HG02973 (cell line): Measurements from ENCODE around the gene ETS1.

Experiments
- ATAC-seq: cut with Tn5 transposase; IDR thresholded peaks from one replicate; pipeline ENCODE4 v1.9.1; 2021; ENCODE audit warnings: moderate library complexity; ENCODE audit not compliant: unreplicated experiment

ETS1 gene

GRCh38 chr11:128506999-128507611 is 80.3 kb downstream of the ETS1 start:
- no peak for ATAC-seq

DNA sequence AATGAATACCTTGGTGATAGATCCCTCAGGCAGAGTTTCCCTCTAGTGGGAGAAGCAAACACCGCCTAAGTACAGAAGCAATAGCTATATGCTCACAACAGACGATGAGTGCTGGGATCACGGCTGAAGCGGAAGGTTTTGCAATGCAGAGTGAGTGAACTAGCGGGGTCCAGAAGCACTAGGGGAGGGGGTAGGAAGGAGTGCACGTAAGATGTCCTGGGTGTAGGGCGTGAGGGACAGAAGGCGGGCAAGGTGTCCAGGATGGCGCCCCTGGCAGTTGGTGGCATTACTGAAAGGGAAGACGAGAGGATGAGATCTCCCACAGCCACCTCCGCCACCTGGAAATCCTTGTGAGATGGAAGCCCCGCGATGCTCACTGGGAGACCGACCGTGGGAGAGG is 81.0 kb downstream of the ETS1 start:
- ATAC-seq, result no peak

DNA sequence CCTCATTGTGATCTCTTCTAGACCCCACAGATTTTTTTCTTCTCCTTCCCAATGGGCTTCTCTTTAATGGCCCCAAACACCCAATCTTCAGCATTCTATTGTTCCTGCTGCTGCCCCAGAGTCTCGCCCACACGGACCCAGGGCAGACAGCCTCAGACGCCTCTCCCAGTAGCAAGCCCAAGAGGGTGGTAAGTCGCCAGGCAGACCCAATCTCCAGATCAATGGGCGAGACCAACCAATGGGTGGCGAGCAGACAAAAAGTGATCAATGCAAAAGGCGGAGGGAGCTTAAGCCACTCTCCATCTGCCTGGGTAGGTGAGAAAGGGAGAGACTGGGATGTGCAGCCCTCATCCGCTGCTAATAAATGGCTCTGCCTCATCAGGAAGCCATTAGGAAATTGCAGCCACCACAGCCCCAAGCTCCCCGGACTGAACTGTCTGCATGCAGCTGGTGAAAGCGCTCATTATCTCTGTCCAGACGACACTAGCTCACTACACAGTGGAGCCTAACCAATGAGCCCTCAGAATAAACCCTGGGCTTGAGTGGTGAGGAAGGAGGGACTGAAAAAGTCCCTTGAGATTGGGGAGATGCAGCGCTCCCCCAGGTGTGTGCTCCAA is 81.8 kb downstream of the ETS1 start:
- no peak for ATAC-seq

DNA sequence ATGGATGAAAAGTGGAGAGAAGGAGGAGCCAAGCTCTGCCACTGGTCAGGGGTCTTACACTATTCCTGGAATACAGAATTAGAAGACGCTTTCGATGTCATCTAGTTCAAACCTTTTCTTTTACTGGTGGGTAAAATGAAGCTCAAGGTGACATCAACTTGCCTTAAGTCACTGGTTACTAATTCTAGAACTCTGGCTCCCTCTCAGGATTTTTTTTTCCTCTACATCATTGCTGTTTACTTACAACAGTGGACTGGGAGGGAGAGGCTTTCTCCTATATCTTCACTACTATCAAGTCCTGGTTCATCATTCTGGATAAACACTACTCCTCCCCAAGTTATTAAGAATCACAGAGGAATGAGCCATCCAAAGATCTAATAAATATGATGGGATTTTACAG is 82.9 kb downstream of the ETS1 start:
- no peak for ATAC-seq

DNA sequence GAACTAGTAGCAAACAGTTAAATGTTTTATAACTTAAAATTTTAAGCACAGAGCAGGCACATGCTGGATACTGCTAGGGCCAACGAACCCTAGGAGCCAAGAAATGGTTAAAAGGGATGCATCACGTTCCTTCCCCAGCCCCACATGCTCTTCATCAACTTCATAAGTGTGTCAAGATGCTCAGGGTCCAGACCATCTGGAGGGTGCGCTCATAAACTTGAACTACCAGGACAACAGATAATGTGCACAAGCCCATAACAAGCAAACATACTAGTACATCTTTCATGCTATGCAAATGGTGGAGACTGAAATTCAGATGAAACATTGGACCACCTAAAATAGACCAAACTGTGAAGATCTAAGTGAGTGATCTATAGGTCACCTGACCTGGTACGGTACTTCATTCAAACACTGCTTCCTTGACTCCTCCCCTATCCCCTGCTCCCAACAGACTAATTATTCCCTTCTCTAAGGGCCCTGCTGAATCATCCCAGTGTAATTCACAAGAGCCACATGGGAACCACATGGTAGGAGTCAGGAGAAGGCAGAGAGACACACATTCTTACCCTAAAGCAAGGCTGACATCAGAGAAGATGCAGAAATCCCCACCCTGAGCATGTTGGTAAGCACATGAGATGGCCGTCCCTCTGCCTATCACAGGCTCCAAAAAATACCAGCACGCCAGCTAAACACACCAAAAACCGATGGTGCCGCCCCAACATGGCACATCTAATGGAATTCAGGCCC is 83.9 kb downstream of the ETS1 start:
- ATAC-seq, result no peak

- ATAC-seq, result no peak
Observed at GRCh38 chr11:128502726-128503125, 84.6 kb downstream of the ETS1 start.

DNA sequence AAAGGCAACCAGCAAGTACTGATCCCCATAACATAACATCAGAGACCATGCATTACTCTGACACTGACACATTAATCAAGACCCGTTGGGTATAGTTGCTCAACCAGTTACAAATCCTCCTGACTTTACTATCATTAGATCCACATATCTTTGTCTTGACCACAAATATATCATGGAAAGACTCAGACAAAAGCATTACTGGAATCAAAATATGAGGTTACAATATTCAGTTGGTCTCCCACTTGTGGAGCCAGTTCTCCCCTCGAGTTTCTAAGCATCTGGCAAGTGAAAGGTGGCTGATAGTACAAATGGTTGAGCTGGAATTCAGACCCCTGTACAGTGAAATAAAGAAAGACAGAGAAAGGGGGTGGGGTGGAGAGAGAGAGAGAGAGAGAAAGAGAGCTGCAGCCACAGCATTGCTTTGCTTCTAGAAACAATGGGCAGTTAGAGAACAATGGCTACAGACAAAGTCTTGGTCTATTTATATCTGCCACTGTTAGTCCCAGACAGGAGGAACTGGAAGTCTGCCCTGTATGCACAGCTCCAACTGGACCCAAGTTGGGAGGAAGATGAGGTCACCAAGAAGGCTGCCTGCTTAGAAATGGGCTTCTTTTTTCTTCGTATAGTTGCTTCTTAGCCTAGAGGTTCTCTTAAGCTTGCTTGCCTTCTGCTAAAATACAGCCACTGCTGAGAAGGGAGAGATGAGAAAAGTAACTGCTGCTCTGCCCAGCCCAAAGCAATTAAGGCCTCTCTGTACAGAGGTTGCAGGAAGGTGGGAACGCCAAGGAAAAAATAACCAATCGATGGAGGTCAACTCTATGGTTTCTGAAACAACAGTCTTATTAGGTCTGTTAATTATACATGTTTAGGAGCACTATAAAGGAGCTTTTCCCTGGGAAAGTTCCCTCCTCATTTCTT is 85.5 kb downstream of the ETS1 start:
- no peak for ATAC-seq

DNA sequence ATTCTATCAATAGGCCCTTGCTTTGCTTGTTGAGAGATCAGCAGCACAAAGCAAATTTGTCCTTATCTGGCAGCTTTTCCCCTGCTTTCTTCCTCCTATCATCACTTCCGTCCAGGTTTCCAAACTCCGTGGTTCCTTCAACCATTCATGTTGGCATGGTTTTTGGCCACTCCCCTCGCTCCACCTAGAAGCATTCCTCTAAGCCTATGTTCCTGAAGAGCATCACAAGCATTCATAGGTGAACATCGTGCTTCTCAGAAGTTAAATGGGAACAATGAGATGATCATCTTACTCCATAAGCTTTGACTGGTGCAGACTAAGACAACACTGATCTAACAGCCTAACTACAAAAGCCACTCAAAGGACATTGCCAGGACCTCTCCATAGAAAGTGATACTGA is 86.3 kb downstream of the ETS1 start:
- ATAC-seq, result no peak

GRCh38 chr11:128500493-128500892 is 86.9 kb downstream of the ETS1 start:
- ATAC-seq, result no peak

- no peak for ATAC-seq
Observed at GRCh38 chr11:128499613-128500253, 87.6 kb downstream of the ETS1 start.

DNA sequence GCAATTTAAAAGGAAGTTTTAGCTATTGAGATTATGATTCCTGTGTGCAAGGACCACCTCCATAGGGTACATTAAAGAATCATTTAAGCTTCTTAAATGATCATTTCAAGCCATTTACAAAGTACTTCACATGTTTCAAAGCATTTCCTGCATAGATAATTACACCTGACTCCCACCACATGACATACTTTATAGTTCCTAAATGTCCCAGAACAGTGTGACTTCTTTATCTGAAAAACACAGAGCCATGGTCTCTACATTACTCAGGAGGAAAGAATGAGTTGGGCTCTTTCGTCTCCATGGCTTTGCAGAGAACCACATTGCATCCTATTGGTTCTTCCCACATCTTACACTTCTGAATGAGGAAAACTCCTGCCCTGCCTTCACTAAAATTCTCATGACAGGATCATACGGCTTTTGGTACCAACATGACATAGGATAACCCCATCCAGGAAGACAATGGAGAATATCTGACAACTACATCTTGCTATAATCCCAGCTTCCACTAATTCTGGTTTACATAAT is 88.6 kb downstream of the ETS1 start:
- no peak for ATAC-seq

GRCh38 chr11:128497776-128498095 is 89.6 kb downstream of the ETS1 start:
- no peak for ATAC-seq

DNA sequence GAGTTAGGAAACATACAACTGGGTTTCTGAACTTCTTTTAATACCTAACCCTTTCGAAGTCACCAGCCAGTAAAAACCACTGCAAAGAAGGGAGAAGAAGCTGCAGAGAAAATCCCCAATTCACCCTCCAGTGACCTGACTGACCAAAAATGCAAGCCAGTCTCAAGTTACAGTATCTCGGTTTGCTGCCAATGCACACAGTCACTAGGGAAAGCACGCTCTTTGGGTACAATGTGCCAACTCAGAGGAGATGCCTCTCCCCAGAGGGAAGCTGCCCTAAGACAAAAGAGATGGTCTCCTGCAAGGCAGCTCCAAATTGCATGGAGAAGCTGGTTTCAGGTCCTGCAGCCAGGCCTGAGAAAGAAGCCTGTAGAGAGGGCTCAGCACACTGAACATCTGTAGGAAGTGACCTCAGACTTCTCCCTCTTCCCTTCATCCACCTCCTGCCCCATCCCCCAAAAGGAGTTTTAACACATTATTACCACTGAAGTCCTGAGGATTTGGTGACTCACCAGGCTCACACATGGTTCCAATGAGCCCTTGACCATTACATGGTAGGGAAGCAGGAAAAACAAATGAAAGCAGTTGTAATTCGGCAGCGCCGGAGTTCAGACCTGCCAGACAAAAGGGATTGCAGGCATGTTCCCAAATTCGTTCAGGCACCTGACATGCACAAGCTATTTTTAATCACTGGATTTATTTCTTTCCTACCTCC is 90.1 kb downstream of the ETS1 start:
- peak; percentile 62 for ATAC-seq

- peak; percentile 33 for ATAC-seq
Observed at GRCh38 chr11:128496692-128497060, 90.7 kb downstream of the ETS1 start.

- ATAC-seq, result peak; percentile 0
Observed at GRCh38 chr11:128496249-128496648, 91.1 kb downstream of the ETS1 start.

DNA sequence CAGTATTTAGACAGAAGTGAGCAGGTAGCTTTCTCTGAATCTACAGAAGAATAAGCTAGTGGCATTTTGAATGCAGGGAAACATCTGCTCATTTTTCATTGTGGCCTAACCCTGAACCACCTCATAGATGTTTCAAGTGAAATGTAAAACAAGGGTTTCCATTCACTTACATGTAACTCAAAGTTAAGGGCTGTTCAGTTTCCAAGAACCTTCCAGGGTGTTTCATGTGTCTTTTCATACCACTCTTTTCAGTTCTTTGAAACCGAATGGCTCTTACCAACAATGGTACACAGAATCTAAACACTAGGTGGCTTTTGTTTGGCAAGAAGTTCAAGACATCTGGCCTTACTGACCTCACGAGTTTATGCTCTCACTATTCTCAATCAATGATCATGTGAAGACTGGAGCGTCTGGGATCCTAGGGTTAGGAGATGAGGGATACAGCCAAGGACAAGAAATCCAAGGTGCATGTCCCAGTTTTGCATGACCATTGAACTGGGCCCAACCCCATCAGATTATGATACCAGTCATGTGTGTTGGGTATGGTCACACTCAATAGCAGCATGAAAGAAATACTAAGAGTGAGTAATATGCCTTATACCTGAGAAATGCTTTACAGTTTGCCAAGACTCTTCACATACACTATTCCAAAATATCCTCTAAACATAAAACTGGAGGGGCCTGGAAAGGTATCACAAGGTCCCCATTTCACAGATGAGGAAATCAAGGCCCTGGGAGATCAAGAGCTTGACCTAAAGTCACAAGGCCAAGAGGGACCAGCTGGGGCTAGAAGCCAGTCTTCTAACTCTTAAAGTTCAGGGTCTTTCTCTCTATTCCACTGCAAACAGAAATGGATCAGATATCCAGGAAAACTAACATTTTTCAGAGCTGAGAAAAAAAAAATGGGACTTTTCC is 92.7 kb downstream of the ETS1 start:
- ATAC-seq, result no peak

DNA sequence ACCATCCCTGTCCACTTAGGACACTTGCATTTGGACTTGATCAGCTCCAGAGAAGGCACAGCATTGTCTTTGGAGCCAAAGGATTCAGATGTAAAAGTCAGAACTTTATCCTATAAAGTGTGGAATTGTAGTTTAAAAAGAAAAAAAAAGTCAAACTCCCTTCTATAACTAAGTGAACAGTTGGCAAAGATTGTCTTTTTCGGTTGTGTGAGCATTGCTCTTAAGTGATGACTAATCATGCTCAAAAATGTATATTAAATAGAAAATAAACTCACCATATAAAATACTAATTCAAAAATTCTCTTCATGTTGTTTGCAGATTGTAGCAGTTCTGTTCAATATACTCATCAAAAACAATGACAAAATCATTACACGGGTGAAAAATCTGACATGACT is 93.8 kb downstream of the ETS1 start:
- ATAC-seq, result no peak

GRCh38 chr11:128492903-128493569 is 94.3 kb downstream of the ETS1 start:
- ATAC-seq, result no peak

DNA sequence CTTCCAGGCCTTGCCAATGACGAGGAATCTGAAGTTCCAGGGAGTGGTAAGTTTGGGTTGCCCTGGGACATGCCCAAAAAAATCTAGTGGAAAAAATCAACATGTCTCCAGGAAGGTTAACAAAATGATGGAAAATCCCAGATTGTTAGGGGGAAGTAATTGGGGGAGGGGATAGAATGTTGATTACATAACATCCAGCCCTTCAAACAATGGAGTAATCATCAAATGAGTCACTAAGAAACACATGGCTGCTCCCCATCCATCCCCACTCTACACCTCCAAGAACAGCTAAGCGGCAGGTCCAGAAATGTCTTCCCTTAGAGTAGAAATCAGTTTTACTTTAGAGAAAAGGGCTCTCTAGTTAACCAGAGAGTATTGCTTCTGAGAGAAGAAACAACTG is 94.9 kb downstream of the ETS1 start:
- no peak for ATAC-seq
